A549 (cell line): ENCODE results near the gene CYP21A2. TPM values are rescaled to one million over a fixed set of nuclear protein-coding genes. Genes with fewer than 3 reads are reported as not detected.

Experiments used
- ATAC-seq, 2 experiments: fragments of 200-7000 bp in 1 of 2; fragments of >200 bp in 1 of 2; cut with Nextera tagmentation in 1 of 2; cut with Tn5 transposase in 1 of 2; 3 replicates each; pipeline versions ENCODE4 v1.8.0 to v1.9.1; 2018 to 2020; ENCODE audit warnings: mild to moderate bottlenecking in 1 of 2, moderate library complexity in 1 of 2
- CTCF ChIA-PET: fragments of 300-600 bp; sonication (Branson Sonifier 250); formaldehyde crosslinking; extraction: SDS; loops from one replicate; lab custom pipeline; 2021; ENCODE audit warnings: antibody characterized with exemption, inconsistent platforms; lab: Yijun Ruan, JAX
- POLR2A ChIA-PET: fragments of 350-600 bp; formaldehyde crosslinking; extraction: SDS; loops from one replicate; lab custom pipeline; 2021; ENCODE audit warnings: antibody characterized with exemption, inconsistent platforms; lab: Yijun Ruan, JAX
- DNase-seq, 2 experiments: peaks; one replicate each; pipeline versions ENCODE4 v3.0.0 to v3.0.0-alpha.2; 2011 to 2016; ENCODE audit warnings: low read depth in 1 of 2, low spot score in 1 of 2
- FAIRE-seq: peaks from 2 replicates; lab custom pipeline; 2011; peaks lifted over from hg19 to GRCh38; lab: Jason Lieb, UNC
- H3K27ac ChIP-seq, 2 experiments: fragments of >200 bp; sonication (Bioruptor Twin); formaldehyde crosslinking; 3 replicates each; pipeline ENCODE4 v1.5.1; 2016 to 2017
- H3K4me1 ChIP-seq: fragments of >200 bp; sonication (Bioruptor Twin); formaldehyde crosslinking; 3 replicates; pipeline ENCODE4 v1.6.1; 2016
- H3K4me2 ChIP-seq: fragments of >200 bp; sonication (Bioruptor Twin); formaldehyde crosslinking; 3 replicates; pipeline ENCODE4 v1.6.1; 2016
- H3K4me3 ChIP-seq: fragments of >200 bp; sonication (Bioruptor Twin); formaldehyde crosslinking; 3 replicates; pipeline ENCODE4 v1.5.1; 2016
- H3K9me3 ChIP-seq: fragments of >200 bp; sonication (Bioruptor Twin); formaldehyde crosslinking; 3 replicates; pipeline ENCODE4 v1.6.1; 2016
- BCL3 ChIP-seq: fragments of >200 bp; sonication (Bioruptor Twin); formaldehyde crosslinking; IDR thresholded peaks from 3 replicates; pipeline ENCODE4 v1.6.1; 2016
- CBX8 ChIP-seq: fragments of 200-600 bp; sonication (generic); IDR thresholded peaks from 2 replicates; pipeline ENCODE4 v1.6.1; 2016
- CHD2 ChIP-seq: fragments of 150-350 bp; IDR thresholded peaks from 2 replicates; pipeline ENCODE4 v1.6.1; 2014; ENCODE audit warnings: low read length; ENCODE audit not compliant: partially characterized antibody
- HEYL ChIP-seq: fragments of 250-450 bp; sonication (Bioruptor Pico); IDR thresholded peaks from 2 replicates; pipeline ENCODE4 v1.8.0; 2021; ENCODE audit warnings: mild to moderate bottlenecking, moderate library complexity
- HOXB13 ChIP-seq: fragments of 250-450 bp; sonication (Bioruptor Pico); IDR thresholded peaks from 2 replicates; pipeline ENCODE4 v1.5.0; 2020; ENCODE audit warnings: low read depth, mild to moderate bottlenecking, moderate library complexity
- KDM1A ChIP-seq: fragments of 200-600 bp; sonication (generic); IDR thresholded peaks from 2 replicates; pipeline ENCODE4 v1.6.1; 2016; ENCODE audit warnings: low read depth, mild to moderate bottlenecking
- KDM5A ChIP-seq: fragments of 200-600 bp; sonication (generic); IDR thresholded peaks from 2 replicates; pipeline ENCODE4 v1.6.1; 2016; ENCODE audit warnings: antibody characterized with exemption, mild to moderate bottlenecking
- MYC ChIP-seq: IDR thresholded peaks from 2 replicates; pipeline ENCODE4 v1.6.1; 2012; ENCODE audit warnings: mild to moderate bottlenecking, inconsistent platforms, low read length, improper control_type of control experiment, borderline replicate concordance
- NFE2L2 ChIP-seq: fragments of 150-350 bp; conservative IDR thresholded peaks from 2 replicates; pipeline ENCODE4 v1.6.1; 2014; ENCODE audit warnings: low read length
- NPAS2 ChIP-seq: fragments of 250-450 bp; sonication (Bioruptor Pico); IDR thresholded peaks from 2 replicates; pipeline ENCODE4 v1.8.0; 2022; ENCODE audit warnings: mild to moderate bottlenecking, moderate library complexity, borderline replicate concordance
- NR3C1 ChIP-seq: fragments of >200 bp; sonication (Bioruptor Twin); formaldehyde crosslinking; IDR thresholded peaks from 3 replicates; pipeline ENCODE4 v1.6.1; 2017
- RAD21 ChIP-seq, 2 experiments: fragments of >200 bp in 1 of 2; sonication (Bioruptor Twin) in 1 of 2; formaldehyde crosslinking in 1 of 2; IDR thresholded peaks in 1 of 2; conservative IDR thresholded peaks in 1 of 2; 2 replicates in 1 of 2; 3 replicates in 1 of 2; pipeline ENCODE4 v1.6.1; 2012 to 2018; ENCODE audit warnings: inconsistent platforms in 1 of 2
- RARB ChIP-seq: fragments of 250-450 bp; sonication (Bioruptor Pico); IDR thresholded peaks from 2 replicates; pipeline ENCODE4 v1.8.0; 2021; ENCODE audit warnings: mild to moderate bottlenecking, moderate library complexity
- RNF2 ChIP-seq: fragments of 200-600 bp; sonication (generic); IDR thresholded peaks from 2 replicates; pipeline ENCODE4 v1.6.1; 2016; ENCODE audit warnings: low read depth, mild to moderate bottlenecking, antibody characterized with exemption, moderate library complexity, borderline replicate concordance
- SREBF2 ChIP-seq: fragments of 450-650 bp; IDR thresholded peaks from 2 replicates; pipeline ENCODE4 v1.6.1; 2014; ENCODE audit warnings: mild to moderate bottlenecking, moderate library complexity
- ZSCAN20 ChIP-seq: fragments of 250-450 bp; sonication (Bioruptor Pico); IDR thresholded peaks from 2 replicates; pipeline ENCODE4 v1.8.0; 2022; ENCODE audit warnings: mild to moderate bottlenecking, moderate library complexity
- WGBS: methylation state at CpG from one replicate; pipeline ENCODE4 v1.1.6; 2017; ENCODE audit errors: missing lambda C conversion rate; 5-methylcytosine and 5-hydroxymethylcytosine counted together
- polyA plus RNA-seq, 4 experiments: library from polyadenylated mRNA; depleted of rRNA in 3 of 4; stranded (reverse); fragments of >200 nt; fragmentation: RNase III in 1 of 4; extraction: RNeasy Plus Mini Kit Qiagen cat#74134 plus additional on column Dnase treatment in 1 of 4; gene quantifications; 2 replicates in 3 of 4; 3 replicates in 1 of 4; pipeline ENCODE4 v1.2.3, GENCODE V29; 2011 to 2017
- TF ChIP-seq, protein P1 (sequence below): fragments of >200 bp; sonication (Bioruptor Twin); formaldehyde crosslinking; IDR thresholded peaks from 2 replicates; pipeline ENCODE4 v1.6.1; 2016
- TF ChIP-seq, protein P2 (sequence below): fragments of 250-450 bp; sonication (Bioruptor Pico); IDR thresholded peaks from 2 replicates; pipeline ENCODE4 v1.5.0; 2020; ENCODE audit warnings: low read depth, mild to moderate bottlenecking, moderate library complexity

The CYP21A2 gene
- polyA plus RNA-seq, 2 of the 4 experiments (the other 2 are of a cell fraction): not detected

- ATAC-seq (no peak), DNase-seq (no peak), FAIRE-seq (no peak)
- H3K4me1 ChIP-seq: no peaks in the 10 kb centered on the region
- TF ChIP-seq RNF2 (no peak), ZSCAN20 (no peak)
- TF ChIP-seq, protein P1, sequence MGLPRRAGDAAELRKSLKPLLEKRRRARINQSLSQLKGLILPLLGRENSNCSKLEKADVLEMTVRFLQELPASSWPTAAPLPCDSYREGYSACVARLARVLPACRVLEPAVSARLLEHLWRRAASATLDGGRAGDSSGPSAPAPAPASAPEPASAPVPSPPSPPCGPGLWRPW: no peak
- no peak overlapping the region for H3K4me2 ChIP-seq
- H3K9me3 ChIP-seq: no peaks in the 10 kb centered on the region
- ChIA-PET CTCF (interaction anchor here (1.2 to 1.3 kb wide), 2 partner anchors 26 to 30 kb away, joined by 3 read pairs; no protein-coding TSS in a partner anchor), POLR2A (no interaction called here)
- H3K27ac ChIP-seq: no peak overlapping the region
- no peak overlapping the region for H3K4me3 ChIP-seq
- whole genome bisulfite sequencing: 63% methylated on average over 5 of the region's 10 CpGs
Observed at GRCh38 chr6:32073613-32074012, 35.4 kb downstream of the CYP21A2 start.

DNA sequence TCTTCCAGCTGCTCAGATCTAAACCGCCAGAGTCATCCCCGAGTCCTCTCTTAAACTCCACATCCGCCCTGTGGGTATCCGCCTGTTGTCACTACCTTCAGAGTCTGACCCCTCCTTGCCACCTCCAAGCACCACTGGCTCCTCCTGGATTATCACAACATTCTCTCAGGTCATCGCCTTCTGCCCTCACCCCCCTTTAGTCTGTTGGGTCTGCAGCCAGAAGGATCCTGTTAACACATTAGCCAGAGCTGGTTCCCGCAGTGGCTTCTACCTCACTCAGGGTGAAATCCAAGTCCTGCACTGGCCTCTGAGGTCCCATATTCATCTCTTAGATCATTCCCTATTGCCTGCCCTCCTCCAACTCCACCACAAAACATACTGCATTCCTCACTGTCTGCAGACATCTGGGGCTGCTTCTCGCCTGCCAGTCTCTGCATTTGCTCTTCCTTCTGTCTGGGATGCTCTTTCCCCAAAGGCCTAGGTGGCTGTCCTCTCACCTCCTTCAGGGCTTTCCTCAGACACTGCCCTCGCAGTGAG lies 36.8 kb downstream of the CYP21A2 start:
- no peak overlapping the region for H3K4me3 ChIP-seq
- WGBS: 85% methylated on average over 8 of the region's 8 CpGs
- CTCF ChIA-PET: interaction anchor here (1.6 kb wide), 1 partner anchor 13 kb away, joined by 4 read pairs; no protein-coding TSS in a partner anchor
- no peak for TF ChIP-seq CBX8
- TF ChIP-seq, protein P2, sequence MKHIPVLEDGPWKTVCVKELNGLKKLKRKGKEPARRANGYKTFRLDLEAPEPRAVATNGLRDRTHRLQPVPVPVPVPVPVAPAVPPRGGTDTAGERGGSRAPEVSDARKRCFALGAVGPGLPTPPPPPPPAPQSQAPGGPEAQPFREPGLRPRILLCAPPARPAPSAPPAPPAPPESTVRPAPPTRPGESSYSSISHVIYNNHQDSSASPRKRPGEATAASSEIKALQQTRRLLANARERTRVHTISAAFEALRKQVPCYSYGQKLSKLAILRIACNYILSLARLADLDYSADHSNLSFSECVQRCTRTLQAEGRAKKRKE (CRISPR knock-in tag): no peak
- TF ChIP-seq CHD2: no peak
- no peak for TF ChIP-seq NFE2L2
- no peak for TF ChIP-seq RARB (CRISPR knock-in tag)
- TF ChIP-seq KDM5A: no peak
- TF ChIP-seq RAD21 (conservative IDR thresholded peaks at IDR 0.05 in 1 of 2, IDR thresholded peaks at IDR 0.05 in 1 of 2): no peak
- TF ChIP-seq NPAS2 (CRISPR knock-in tag): no peak
- no peak for TF ChIP-seq RNF2
- TF ChIP-seq, all 56 proteins: peak for 0
- POLR2A ChIA-PET: no interaction called here
- Histone ChIP-seq H3K9me3 (no peaks in the 10 kb centered on the region), H3K4me1 (no peaks in the 10 kb centered on the region), H3K4me2 (no peak overlapping the region), H3K27ac (no peak overlapping the region)
- no peak for ATAC-seq
- FAIRE-seq: no peak
- no peak for DNase-seq

DNA sequence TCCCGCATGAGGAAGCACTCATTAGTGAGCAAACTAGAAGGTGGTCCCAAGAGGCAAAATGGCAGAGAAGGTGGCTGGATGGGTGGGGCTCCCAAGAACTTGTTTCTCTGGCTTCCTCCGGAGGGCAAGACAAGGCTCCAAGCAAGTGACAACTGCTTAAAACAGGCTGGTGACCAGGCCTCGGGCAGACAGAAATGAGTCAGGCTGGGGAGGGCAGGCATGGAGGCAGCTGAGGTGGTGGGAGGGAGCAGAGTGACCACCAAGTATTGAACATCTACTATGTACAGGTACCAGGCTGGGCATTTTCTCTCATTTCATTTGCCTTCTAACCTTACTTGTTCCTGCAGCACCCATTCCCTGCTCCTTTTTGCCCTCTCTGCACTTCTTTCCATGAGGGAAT lies 37.6 kb downstream of the CYP21A2 start:
- CTCF ChIA-PET: interaction anchor here (1.3 to 2.1 kb wide), 3 partner anchors 10 to 28 kb away, joined by 4 to 5 read pairs (median 4); no protein-coding TSS in a partner anchor

DNA sequence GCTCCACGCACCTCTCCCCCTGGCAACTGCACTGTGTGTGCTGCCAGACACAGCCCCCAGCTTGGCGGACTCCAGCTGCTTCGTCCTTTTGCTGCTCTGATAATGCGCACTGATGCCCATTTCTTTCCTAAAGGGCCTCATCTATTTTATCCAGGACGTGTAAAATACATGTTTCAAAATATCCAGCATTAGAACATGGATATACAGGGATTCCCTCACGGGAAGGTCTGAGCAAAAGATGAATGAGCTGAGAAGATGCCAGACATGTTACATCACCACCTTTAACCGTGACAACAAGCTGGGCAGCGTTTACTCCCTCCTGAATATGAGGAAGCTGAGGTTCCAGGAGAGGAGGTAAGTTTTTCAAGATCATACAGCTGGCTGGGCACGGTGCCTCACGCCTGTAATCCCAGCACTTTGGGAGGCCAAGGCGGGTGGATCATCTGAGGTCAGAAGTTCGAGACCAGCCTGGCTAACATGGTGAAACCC lies 38.1 kb downstream of the CYP21A2 start:
- TF ChIP-seq NR3C1 (no peak), BCL3 (no peak)
- TF ChIP-seq, all 56 proteins: peak for 0
- no peak overlapping the region for H3K4me3 ChIP-seq
- 65% methylated on average over 12 of the region's 12 CpGs for WGBS
- H3K9me3 ChIP-seq: no peaks in the 10 kb centered on the region
- H3K4me1 ChIP-seq: no peaks in the 10 kb centered on the region
- H3K27ac ChIP-seq: no peak overlapping the region
- H3K4me2 ChIP-seq: no peak overlapping the region
- peak in 1 of 2 experiments; percentile 35; a peak in 2 of 6 replicates for ATAC-seq
- CTCF ChIA-PET: interaction anchor here (1.3 to 2.1 kb wide), 3 partner anchors 10 to 28 kb away, joined by 4 to 5 read pairs (median 4); no protein-coding TSS in a partner anchor
- POLR2A ChIA-PET: no interaction called here
- DNase-seq: peak in 1 of 2 experiments; percentile 30
- FAIRE-seq: no peak

More for the DNA sequence above, 37.6 kb downstream of the CYP21A2 start:
- Histone ChIP-seq H3K27ac (no peak overlapping the region), H3K4me2 (no peak overlapping the region), H3K4me1 (no peaks in the 10 kb centered on the region), H3K4me3 (no peak overlapping the region), H3K9me3 (no peaks in the 10 kb centered on the region)
- ATAC-seq (no peak), DNase-seq (no peak), FAIRE-seq (no peak)
- POLR2A ChIA-PET: no interaction called here
- 65% methylated on average over 3 of the region's 3 CpGs for WGBS
- no peak for TF ChIP-seq HOXB13 (CRISPR knock-in tag)
- no peak for TF ChIP-seq MYC
- no peak for TF ChIP-seq CHD2
- TF ChIP-seq RNF2: no peak
- TF ChIP-seq KDM1A: no peak
- TF ChIP-seq HEYL (CRISPR knock-in tag): no peak
- TF ChIP-seq NPAS2 (CRISPR knock-in tag): no peak
- no peak for TF ChIP-seq SREBF2
